BJ (cell line): ENCODE measurements around the gene ZWILCH. TPM values are rescaled to one million over a fixed set of nuclear protein-coding genes. Genes with fewer than 3 reads are reported as not detected.

Experiments
- CTCF ChIA-PET: fragments of 350-600 bp; formaldehyde crosslinking; extraction: SDS; loops from one replicate; lab custom pipeline; 2021; ENCODE audit warnings: antibody characterized with exemption, inconsistent platforms; lab: Yijun Ruan, JAX
- POLR2A ChIA-PET: fragments of 300-600 bp; sonication (Branson Sonifier 250); formaldehyde crosslinking; extraction: SDS; loops from one replicate; lab custom pipeline; 2021; ENCODE audit warnings: antibody characterized with exemption; lab: Charles Lee
- DNase-seq: peaks from one replicate; pipeline ENCODE4 v3.0.0-alpha.2; 2011; ENCODE audit warnings: low read depth
- H3K27me3 ChIP-seq: 2 replicates; pipeline ENCODE4 v1.6.0; 2011; ENCODE audit warnings: low read length; ENCODE audit not compliant: control insufficient read depth, insufficient read depth
- H3K36me3 ChIP-seq: 2 replicates; pipeline ENCODE4 v1.5.1; 2011; ENCODE audit warnings: low read length; ENCODE audit not compliant: control insufficient read depth, insufficient read depth
- H3K4me3 ChIP-seq: 2 replicates; pipeline ENCODE4 v1.5.1; 2011; ENCODE audit warnings: low read depth, mild to moderate bottlenecking, control low read depth, low read length
- CTCF ChIP-seq: IDR thresholded peaks from 2 replicates; pipeline ENCODE4 v1.5.1; 2011; ENCODE audit warnings: low read depth, mild to moderate bottlenecking, control low read depth, inconsistent platforms, low read length, moderate library complexity; ENCODE audit not compliant: insufficient read depth
- polyA plus RNA-seq: library from polyadenylated mRNA; depleted of rRNA; stranded (reverse); fragments of >200 nt; gene quantifications from 2 replicates; pipeline ENCODE4 v1.2.3, GENCODE V29; 2011

Gene ZWILCH
- polyA plus RNA-seq, 1 experiment = 10.5 TPM

GRCh38 chr15:66474963-66475362, 30.2 kb upstream of the ZWILCH start:
- Histone ChIP-seq H3K27me3 (no peaks in the 10 kb centered on the region), H3K36me3 (no peaks in the 10 kb centered on the region), H3K4me3 (no peak overlapping the region)
- DNase-seq = no peak
- ChIA-PET CTCF (interaction anchor here (1.3 to 2.0 kb wide), 3 partner anchors 23 to 92 kb away, joined by 3 to 9 read pairs (median 5); partner anchors contain the start of genes MAP2K1 and SNAPC5), POLR2A (interaction anchor here (0.7 kb wide), 2 partner anchors 20 to 767 kb away, joined by 3 to 5 read pairs; no protein-coding TSS in a partner anchor)
- TF ChIP-seq CTCF = no peak

- Histone ChIP-seq H3K36me3 (no peaks in the 10 kb centered on the region), H3K4me3 (no peak overlapping the region), H3K27me3 (no peaks in the 10 kb centered on the region)
- no peak for DNase-seq
- ChIA-PET POLR2A (no interaction called here), CTCF (no interaction called here)
- TF ChIP-seq CTCF = no peak
These were observed 28.6 kb upstream of the ZWILCH start for GRCh38 chr15:66476535-66476934.

GRCh38 chr15:66477011-66477410, 28.1 kb upstream of the ZWILCH start:
- POLR2A ChIA-PET = no interaction called here
- Histone ChIP-seq H3K4me3 (no peak overlapping the region), H3K36me3 (peaks cover 3% of the 10 kb centered on the region), H3K27me3 (no peaks in the 10 kb centered on the region)
- CTCF ChIA-PET = interaction anchor here (0.6 kb wide), 1 partner anchor 211 kb away, joined by 3 read pairs; no protein-coding TSS in a partner anchor
- no peak for DNase-seq
- TF ChIP-seq CTCF = no peak

GRCh38 chr15:66480267-66480666, 24.9 kb upstream of the ZWILCH start:
- ChIA-PET POLR2A (no interaction called here), CTCF (no interaction called here)
- DNase-seq = no peak
- no peak for TF ChIP-seq CTCF
- H3K4me3 ChIP-seq = no peak overlapping the region
- peaks cover 9% of the 10 kb centered on the region for H3K36me3 ChIP-seq
- H3K27me3 ChIP-seq = no peaks in the 10 kb centered on the region

GRCh38 chr15:66481107-66481856, 23.8 kb upstream of the ZWILCH start:
- no peak for DNase-seq
- TF ChIP-seq CTCF = no peak
- Histone ChIP-seq H3K27me3 (no peaks in the 10 kb centered on the region), H3K4me3 (no peak overlapping the region), H3K36me3 (peaks cover 10% of the 10 kb centered on the region)
- ChIA-PET CTCF (interaction anchor here (1.0 to 1.2 kb wide), 3 partner anchors 11 to 93 kb away, joined by 3 to 4 read pairs (median 3); partner anchors contain the start of gene SNAPC5), POLR2A (no interaction called here)
